Liver (tissue), 9 donors: ENCODE data around the gene USP40. TPM values are rescaled to one million over a fixed set of nuclear protein-coding genes. Genes with fewer than 3 reads are reported as not detected.

Experiments used
- DNase-seq: peaks from one replicate; pipeline ENCODE4 v3.0.0-alpha.2; 2017; ENCODE audit warnings: low spot score
- H3K27ac ChIP-seq, 2 donors: one replicate each; pipeline ENCODE4 v1.7.0; 2013; ENCODE audit warnings: inconsistent platforms in 2 of 2, low read length in 2 of 2, control low read depth in 1 of 2, low read depth in 1 of 2, mild to moderate bottlenecking in 1 of 2
- H3K27me3 ChIP-seq, 4 donors: one replicate each; pipeline versions ENCODE4 v1.6.1 to v1.7.0; 2013; ENCODE audit warnings: low read length in 3 of 4, inconsistent platforms in 1 of 4, mild to moderate bottlenecking in 1 of 4, moderate library complexity in 1 of 4; ENCODE audit not compliant: control insufficient read depth in 4 of 4, insufficient read depth in 4 of 4
- H3K36me3 ChIP-seq, 4 donors: one replicate each; pipeline versions ENCODE4 v1.6.1 to v1.7.0; 2013; ENCODE audit warnings: low read length in 3 of 4, mild to moderate bottlenecking in 3 of 4, low read depth in 1 of 4, moderate library complexity in 1 of 4; ENCODE audit not compliant: control insufficient read depth in 4 of 4, insufficient read depth in 3 of 4
- H3K4me1 ChIP-seq, 4 donors: one replicate each; pipeline versions ENCODE4 v1.6.1 to v1.7.0; 2013; ENCODE audit warnings: low read length in 3 of 4, mild to moderate bottlenecking in 3 of 4, moderate library complexity in 1 of 4; ENCODE audit not compliant: control insufficient read depth in 4 of 4, insufficient read depth in 4 of 4
- H3K4me3 ChIP-seq, 3 donors: one replicate each; pipeline versions ENCODE4 v1.6.1 to v1.7.0; 2013; ENCODE audit warnings: low read length in 3 of 3, control low read depth in 1 of 3, low read depth in 1 of 3, mild to moderate bottlenecking in 1 of 3
- H3K9ac ChIP-seq, 2 donors: one replicate each; pipeline ENCODE4 v1.7.0; 2013; ENCODE audit warnings: low read length in 2 of 2, mild to moderate bottlenecking in 2 of 2, moderate library complexity in 2 of 2, control low read depth in 1 of 2, low read depth in 1 of 2
- H3K9me3 ChIP-seq, 4 donors: one replicate each; pipeline versions ENCODE4 v1.6.1 to v1.7.0; 2013; ENCODE audit warnings: low read length in 3 of 4; ENCODE audit not compliant: control insufficient read depth in 4 of 4
- ATF3 ChIP-seq: IDR thresholded peaks from 2 replicates; pipeline ENCODE4 v1.6.1; 2016; ENCODE audit warnings: antibody characterized with exemption
- CTCF ChIP-seq: fragments of 150-350 bp; IDR thresholded peaks from 2 replicates; pipeline ENCODE4 v1.5.1; 2017; ENCODE audit warnings: improper control_type of control experiment, low read depth, low read length; ENCODE audit not compliant: missing input control
- EGR1 ChIP-seq, 2 donors: IDR thresholded peaks; 2 replicates each; pipeline ENCODE4 v1.6.1; 2016 to 2018; ENCODE audit warnings: antibody characterized with exemption in 2 of 2, low read depth in 2 of 2
- GABPA ChIP-seq, 2 donors: IDR thresholded peaks in 1 of 2; conservative IDR thresholded peaks in 1 of 2; 2 replicates each; pipeline ENCODE4 v1.6.1; 2016; ENCODE audit warnings: antibody characterized with exemption in 2 of 2, mild to moderate bottlenecking in 1 of 2, moderate library complexity in 1 of 2
- HNF4A ChIP-seq, 2 donors: conservative IDR thresholded peaks; 2 replicates each; pipeline ENCODE4 v1.6.1; 2016; ENCODE audit warnings: antibody characterized with exemption in 2 of 2, mild to moderate bottlenecking in 2 of 2
- HNF4G ChIP-seq: IDR thresholded peaks from 2 replicates; pipeline ENCODE4 v1.6.1; 2016; ENCODE audit warnings: antibody characterized with exemption
- JUND ChIP-seq, 2 donors: IDR thresholded peaks; 2 replicates each; pipeline ENCODE4 v1.6.1; 2016; ENCODE audit warnings: antibody characterized with exemption in 2 of 2
- MAX ChIP-seq: IDR thresholded peaks from 2 replicates; pipeline ENCODE4 v1.6.1; 2016; ENCODE audit warnings: antibody characterized with exemption
- RAD21 ChIP-seq, 2 donors: IDR thresholded peaks; 2 replicates each; pipeline ENCODE4 v1.6.1; 2016; ENCODE audit warnings: antibody characterized with exemption in 2 of 2, mild to moderate bottlenecking in 2 of 2
- REST ChIP-seq: IDR thresholded peaks from 2 replicates; pipeline ENCODE4 v1.6.1; 2016; ENCODE audit warnings: antibody characterized with exemption, mild to moderate bottlenecking
- RXRA ChIP-seq, 2 donors: IDR thresholded peaks; 2 replicates each; pipeline ENCODE4 v1.6.1; 2017 to 2018; ENCODE audit warnings: antibody characterized with exemption in 2 of 2, mild to moderate bottlenecking in 1 of 2
- SP1 ChIP-seq: IDR thresholded peaks from 2 replicates; pipeline ENCODE4 v1.6.1; 2018; ENCODE audit warnings: antibody characterized with exemption, mild to moderate bottlenecking
- ZBTB33 ChIP-seq: IDR thresholded peaks from 2 replicates; pipeline ENCODE4 v1.6.1; 2016; ENCODE audit warnings: antibody characterized with exemption
- WGBS: extraction: QIAGEN DNeasy Blood & Tissue Kit; methylation state at CpG from one replicate; pipeline ENCODE4 v1.1.7; 2013; 5-methylcytosine and 5-hydroxymethylcytosine counted together
- polyA plus RNA-seq, 2 donors: library from polyadenylated mRNA; stranded (reverse) in 1 of 2; unstranded in 1 of 2; fragments of 200-250 nt in 1 of 2; fragments of >200 nt in 1 of 2; fragmentation: Nextera tagmentation in 1 of 2; extraction: Ambion mirVana in 1 of 2; gene quantifications; one replicate each; pipeline versions ENCODE4 v1.2.1 to v1.2.3, GENCODE V29; 2013 to 2015
- total RNA-seq, 2 donors: library from RNA; depleted of rRNA; stranded (reverse); fragments of >200 nt; gene quantifications; one replicate each; pipeline ENCODE4 v1.2.3, GENCODE V29; 2014
- donor health status: healthy.
- donor health status: healthy.
- donor health status: healthy.
- donor health status: healthy.
- donor health status: healthy.

Gene USP40
- total and polyA plus RNA-seq, 4 donors: 12.0 to 29.0 (median 17.1) TPM

- no peak for DNase-seq
- Histone ChIP-seq H3K27me3 (no peaks in the 10 kb centered on the region), H3K9ac (no peak overlapping the region), H3K36me3 (no peaks in the 10 kb centered on the region), H3K4me1 (no peaks in the 10 kb centered on the region), H3K27ac (no peak overlapping the region), H3K4me3 (no peak overlapping the region), H3K9me3 (no peaks in the 10 kb centered on the region)
- no peak for TF ChIP-seq RAD21 (IDR thresholded peaks at IDR 0.05)
- TF ChIP-seq SP1: no peak
- no peak for TF ChIP-seq EGR1 (IDR thresholded peaks at IDR 0.05; ENCODE audit: low read depth in 2 of 2)
- TF ChIP-seq REST: no peak
- no peak for TF ChIP-seq HNF4G
- TF ChIP-seq JUND (IDR thresholded peaks at IDR 0.05): no peak
- TF ChIP-seq HNF4A (conservative IDR thresholded peaks at IDR 0.05): no peak
- no peak for TF ChIP-seq ZBTB33
- TF ChIP-seq RXRA (IDR thresholded peaks at IDR 0.05): no peak
- TF ChIP-seq ATF3: no peak
- no peak for TF ChIP-seq GABPA (IDR thresholded peaks at IDR 0.05 in 1 of 2, conservative IDR thresholded peaks at IDR 0.05 in 1 of 2)
- no peak for TF ChIP-seq MAX
- 87% methylated on average over 4 of the region's 4 CpGs for WGBS
Measured at GRCh38 chr2:233572468-233572867, 5.9 kb upstream of the USP40 start.

- H3K9me3 ChIP-seq: no peaks in the 10 kb centered on the region
- no peak overlapping the region for H3K9ac ChIP-seq
- no peaks in the 10 kb centered on the region for H3K27me3 ChIP-seq
- no peak overlapping the region for H3K4me3 ChIP-seq
- no peaks in the 10 kb centered on the region for H3K36me3 ChIP-seq
- TF ChIP-seq MAX: no peak
- no peak for TF ChIP-seq EGR1 (IDR thresholded peaks at IDR 0.05; ENCODE audit: low read depth in 2 of 2)
- WGBS: 83% methylated on average over 2 of the region's 2 CpGs
- H3K4me1 ChIP-seq: no peaks in the 10 kb centered on the region
- no peak for DNase-seq
- H3K27ac ChIP-seq: no peak overlapping the region
Measured at GRCh38 chr2:233571462-233571861, 4.9 kb upstream of the USP40 start.

- Histone ChIP-seq H3K9me3 (no peaks in the 10 kb centered on the region), H3K4me3 (no peak overlapping the region), H3K4me1 (no peaks in the 10 kb centered on the region), H3K9ac (no peak overlapping the region), H3K27me3 (no peaks in the 10 kb centered on the region), H3K36me3 (no peaks in the 10 kb centered on the region), H3K27ac (no peak overlapping the region)
- DNase-seq: no peak
- WGBS: 48% methylated on average over 1 of the region's 1 CpG
- no peak for TF ChIP-seq ZBTB33
- no peak for TF ChIP-seq HNF4G
- TF ChIP-seq CTCF: no peak
- no peak for TF ChIP-seq MAX
- no peak for TF ChIP-seq JUND (IDR thresholded peaks at IDR 0.05)
Measured at GRCh38 chr2:233571001-233571400, 4.4 kb upstream of the USP40 start.
